Measurements from ENCODE around the gene NHEJ1.

DNA sequence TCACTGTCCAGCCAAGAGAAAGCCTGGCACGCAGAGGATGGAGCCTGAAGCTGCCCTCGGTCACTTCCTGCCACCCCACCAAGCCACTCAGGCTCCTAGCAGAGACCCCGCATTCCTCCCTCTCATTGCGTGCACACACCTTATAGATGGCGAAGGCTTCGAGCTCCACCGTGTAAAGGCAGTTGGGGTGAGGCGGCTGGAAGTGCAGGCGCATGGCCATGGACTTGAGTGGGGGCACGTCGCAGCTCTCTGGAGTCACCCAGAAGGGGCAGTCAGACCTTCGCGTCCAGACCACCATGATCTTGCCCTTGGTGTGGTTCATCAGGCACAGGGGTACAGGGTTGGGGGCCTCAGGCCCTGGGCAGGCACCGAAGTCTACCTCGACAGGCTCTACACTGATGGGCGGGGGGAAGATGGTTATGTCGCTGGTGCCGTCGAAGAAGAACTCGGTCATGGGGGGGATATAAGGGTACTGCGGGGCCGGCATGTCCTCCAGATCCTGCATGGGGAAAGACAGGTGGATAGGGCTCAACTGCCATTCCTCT is 133.0 kb downstream of the NHEJ1 start:
- TF ChIP-seq POLR2A (IDR thresholded peaks at IDR 0.05), result no peak
- TF ChIP-seq, protein P1, sequence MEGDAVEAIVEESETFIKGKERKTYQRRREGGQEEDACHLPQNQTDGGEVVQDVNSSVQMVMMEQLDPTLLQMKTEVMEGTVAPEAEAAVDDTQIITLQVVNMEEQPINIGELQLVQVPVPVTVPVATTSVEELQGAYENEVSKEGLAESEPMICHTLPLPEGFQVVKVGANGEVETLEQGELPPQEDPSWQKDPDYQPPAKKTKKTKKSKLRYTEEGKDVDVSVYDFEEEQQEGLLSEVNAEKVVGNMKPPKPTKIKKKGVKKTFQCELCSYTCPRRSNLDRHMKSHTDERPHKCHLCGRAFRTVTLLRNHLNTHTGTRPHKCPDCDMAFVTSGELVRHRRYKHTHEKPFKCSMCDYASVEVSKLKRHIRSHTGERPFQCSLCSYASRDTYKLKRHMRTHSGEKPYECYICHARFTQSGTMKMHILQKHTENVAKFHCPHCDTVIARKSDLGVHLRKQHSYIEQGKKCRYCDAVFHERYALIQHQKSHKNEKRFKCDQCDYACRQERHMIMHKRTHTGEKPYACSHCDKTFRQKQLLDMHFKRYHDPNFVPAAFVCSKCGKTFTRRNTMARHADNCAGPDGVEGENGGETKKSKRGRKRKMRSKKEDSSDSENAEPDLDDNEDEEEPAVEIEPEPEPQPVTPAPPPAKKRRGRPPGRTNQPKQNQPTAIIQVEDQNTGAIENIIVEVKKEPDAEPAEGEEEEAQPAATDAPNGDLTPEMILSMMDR (IDR thresholded peaks at IDR 0.05), result no peak

Data from heart left ventricle (tissue), 13 donors.